HG02943 (cell line): ENCODE measurements around the gene MMP2.

Experiments
- ATAC-seq: cut with Tn5 transposase; IDR thresholded peaks from one replicate; pipeline ENCODE4 v1.9.1; 2021; ENCODE audit warnings: mild to moderate bottlenecking, low read depth, moderate library complexity; ENCODE audit not compliant: unreplicated experiment

MMP2 gene

DNA sequence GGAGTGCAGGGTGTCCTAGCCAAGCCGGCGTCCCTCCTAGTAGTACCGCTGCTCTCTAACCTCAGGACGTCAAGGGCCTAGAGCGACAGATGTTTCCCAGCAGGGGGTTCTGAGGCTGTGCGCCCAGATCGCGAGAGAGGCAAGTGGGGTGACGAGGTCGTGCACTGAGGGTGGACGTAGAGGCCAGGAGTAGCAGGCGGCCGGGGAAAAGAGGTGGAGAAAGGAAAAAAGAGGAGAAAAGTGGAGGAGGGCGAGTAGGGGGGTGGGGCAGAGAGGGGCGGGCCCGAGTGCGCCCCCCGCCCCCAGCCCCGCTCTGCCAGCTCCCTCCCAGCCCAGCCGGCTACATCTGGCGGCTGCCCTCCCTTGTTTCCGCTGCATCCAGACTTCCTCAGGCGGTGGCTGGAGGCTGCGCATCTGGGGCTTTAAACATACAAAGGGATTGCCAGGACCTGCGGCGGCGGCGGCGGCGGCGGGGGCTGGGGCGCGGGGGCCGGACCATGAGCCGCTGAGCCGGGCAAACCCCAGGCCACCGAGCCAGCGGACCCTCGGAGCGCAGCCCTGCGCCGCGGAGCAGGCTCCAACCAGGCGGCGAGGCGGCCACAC, at the start of gene MMP2:
Gene MMP2, plus strand, starts transcription at position 372 of the 603 bp plus-strand sequence. CDS start 282 bp downstream, outside the sequence.
- no peak for ATAC-seq

GRCh38 chr16:55433030-55433429, 46.0 kb upstream of the MMP2 start:
- ATAC-seq, result no peak

DNA sequence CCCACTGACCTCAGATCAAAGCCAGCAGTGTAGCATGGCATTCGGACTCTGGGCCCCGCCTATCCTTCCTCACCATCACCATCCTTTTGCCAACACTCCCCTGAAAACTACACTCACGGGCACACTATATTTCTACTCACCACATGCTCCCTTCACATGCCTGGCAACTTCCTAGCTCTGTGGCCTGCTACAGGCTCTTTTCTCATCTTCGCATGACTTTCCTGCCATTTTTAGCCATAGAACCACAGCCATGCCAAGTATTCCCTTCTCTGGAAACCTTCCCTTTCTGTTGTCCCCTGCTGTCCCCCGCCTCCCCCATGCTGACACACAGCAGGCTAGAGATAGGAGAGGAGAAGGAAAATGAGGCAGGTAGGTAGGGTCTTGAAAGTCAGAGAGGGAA, 45.5 kb upstream of the MMP2 start:
- ATAC-seq, result no peak

DNA sequence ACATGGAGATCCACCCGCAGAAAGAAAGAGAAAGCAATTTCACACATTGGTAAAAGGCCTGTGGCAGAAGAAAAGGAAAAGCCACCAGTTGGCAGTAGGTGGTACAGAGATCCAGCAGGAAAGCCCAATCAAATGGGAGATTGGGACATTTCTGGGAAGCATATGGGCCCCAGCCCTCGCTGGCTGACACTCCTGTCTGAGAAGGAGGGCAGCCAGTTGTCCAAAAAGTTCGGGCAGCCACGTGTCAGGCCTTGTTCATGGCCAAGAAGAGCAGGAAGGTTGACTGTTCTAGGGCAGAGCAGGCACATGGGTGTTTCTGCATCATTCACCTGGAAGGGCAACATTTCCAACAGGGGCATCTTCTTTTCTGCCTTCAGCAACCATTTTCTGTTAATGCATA, 45.0 kb upstream of the MMP2 start:
- ATAC-seq, result no peak

DNA sequence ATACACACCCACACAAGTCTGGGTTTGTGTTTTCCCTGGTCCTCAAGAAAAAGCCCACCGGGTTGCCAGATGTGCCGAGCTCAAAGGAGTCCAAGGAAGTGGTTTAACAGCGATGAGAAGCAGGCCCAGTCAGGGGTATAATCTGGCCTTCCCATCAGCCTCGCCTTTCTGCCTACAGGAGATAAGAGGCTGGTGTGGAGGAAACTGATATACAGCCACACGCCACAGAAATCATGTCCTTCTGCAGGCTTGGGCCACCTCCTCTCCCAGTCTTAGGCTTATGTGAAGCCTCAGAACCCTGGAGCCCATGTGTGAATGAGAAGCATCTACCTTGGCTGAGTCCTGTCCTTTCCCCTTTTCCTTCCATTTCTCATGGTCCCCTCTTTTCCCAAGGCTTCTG, 43.6 kb upstream of the MMP2 start:
- ATAC-seq, result no peak

GRCh38 chr16:55436587-55436986, 42.4 kb upstream of the MMP2 start:
- no peak for ATAC-seq

GRCh38 chr16:55437625-55438024, 41.4 kb upstream of the MMP2 start:
- no peak for ATAC-seq

GRCh38 chr16:55438281-55438680, 40.7 kb upstream of the MMP2 start:
- ATAC-seq, result no peak

GRCh38 chr16:55439101-55439690, 39.8 kb upstream of the MMP2 start:
- no peak for ATAC-seq

DNA sequence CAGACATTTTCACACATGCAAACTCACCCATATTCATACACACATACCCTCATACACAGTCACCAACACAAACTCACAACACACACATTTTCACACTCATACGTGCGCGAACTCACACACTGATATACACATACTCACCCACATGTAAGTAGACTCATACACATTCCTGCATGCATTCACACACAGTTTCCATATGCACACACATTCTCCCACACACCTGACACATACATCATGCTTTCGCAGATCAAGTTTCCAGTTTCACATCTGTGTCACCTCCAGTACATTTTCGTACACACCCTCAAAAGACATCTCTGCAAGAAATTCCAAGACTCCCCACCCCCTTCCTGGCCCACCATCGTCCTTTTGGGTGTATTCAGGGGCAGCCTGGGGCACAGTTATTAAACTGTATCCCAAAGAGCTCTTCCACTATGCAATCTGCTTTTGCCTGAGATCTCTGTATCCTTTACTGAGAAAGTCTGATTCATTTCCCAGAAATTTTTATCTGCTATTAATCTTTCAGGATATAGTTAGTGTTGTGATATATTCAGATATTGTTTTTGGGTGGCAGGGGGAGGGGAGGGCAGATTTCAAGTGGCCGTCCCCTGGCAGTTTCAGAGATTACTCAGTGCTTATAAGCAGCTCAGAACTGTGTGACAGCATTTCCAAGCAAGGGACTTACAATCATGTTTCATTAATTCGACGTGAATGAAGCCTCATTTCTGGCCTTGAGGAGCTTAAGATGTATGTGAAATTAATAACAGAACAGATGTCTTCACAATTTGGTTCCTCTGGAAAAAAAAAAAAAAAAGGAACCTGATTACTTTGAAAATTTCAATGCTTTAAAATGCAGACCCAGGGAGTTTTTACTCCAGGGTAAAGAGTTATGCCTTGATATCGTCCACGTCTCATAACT, 35.3 kb upstream of the MMP2 start:
- no peak for ATAC-seq

- ATAC-seq, result no peak
Measured at GRCh38 chr16:55444754-55445485, 34.1 kb upstream of the MMP2 start.

GRCh38 chr16:55447231-55447630, 31.8 kb upstream of the MMP2 start:
- ATAC-seq, result no peak

GRCh38 chr16:55452996-55453395, 26.0 kb upstream of the MMP2 start:
- ATAC-seq, result no peak

DNA sequence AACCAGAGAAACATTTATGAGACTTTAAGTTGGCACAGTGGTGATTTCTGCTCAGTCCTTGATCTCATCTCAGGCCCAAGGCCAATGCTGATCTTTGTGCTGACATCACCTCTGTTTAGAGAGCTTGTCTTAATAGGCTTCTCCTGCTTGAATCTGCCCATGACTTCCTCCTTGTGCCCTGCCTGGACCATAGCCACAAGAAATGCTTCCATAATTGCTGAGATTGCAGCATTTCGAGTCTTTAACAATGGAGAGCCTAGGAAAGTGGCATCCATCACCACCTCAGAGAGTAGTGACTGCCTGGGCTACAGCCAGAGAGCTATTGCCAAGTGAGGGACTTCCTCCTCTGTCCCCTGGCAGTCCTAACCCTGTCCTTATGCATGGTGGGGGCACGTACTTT, 25.1 kb upstream of the MMP2 start:
- no peak for ATAC-seq

DNA sequence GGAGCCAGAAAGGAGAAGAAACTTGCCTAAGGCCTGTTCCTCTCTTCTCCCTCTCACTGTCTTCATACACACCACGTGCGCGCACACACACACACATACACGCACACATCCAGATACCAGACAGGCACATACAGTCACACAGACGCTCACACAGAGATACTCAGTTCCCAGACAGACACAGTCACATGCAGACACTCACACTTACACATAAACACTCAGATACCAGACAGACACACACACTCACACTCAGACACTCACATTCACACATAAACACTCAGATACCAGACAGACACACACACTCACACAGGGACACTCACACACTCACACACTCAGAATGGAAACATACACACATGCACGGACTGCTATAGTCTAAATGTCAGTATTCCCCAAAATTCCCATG, 24.1 kb upstream of the MMP2 start:
- ATAC-seq, result no peak

DNA sequence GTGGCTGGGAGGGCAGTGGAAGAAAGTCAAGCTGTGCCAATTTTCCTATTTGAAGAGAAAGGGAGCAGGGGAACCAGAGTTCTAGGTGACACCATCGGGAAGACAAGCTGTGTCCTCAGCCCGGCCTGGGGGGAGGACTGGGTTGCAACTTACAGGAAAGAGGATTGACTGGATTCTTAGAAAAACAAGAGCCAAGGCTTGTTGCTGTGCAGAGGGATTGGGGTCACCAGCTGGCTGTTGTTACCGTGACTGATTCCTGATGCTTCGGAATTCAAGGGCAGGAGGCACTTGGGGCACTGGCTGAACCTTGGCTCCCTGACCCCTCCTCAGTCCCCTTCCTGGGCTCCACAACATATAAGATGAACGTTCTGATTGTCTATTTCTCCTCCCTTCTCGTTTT, 16.8 kb upstream of the MMP2 start:
- ATAC-seq, result no peak

DNA sequence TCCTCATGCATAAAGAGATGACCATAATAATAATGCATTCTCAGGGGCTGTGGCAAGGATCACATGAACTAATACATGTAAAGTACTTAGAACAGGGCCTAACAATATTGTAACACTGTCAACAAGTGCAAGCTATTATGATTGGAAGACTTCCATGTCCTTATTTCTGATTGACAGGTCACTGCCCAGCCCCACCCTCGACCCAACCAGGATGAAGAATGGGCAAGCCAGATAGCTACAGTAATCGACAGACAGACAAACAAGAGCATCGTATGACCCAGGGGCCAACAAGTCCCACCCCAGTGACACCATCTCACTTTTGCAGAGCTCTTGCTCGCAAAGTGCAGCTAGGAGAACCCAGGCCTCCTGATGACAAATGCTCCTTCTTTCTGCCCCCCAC, 14.6 kb upstream of the MMP2 start:
- no peak for ATAC-seq

GRCh38 chr16:55465077-55465896, 13.7 kb upstream of the MMP2 start:
- peak; percentile 91 for ATAC-seq

GRCh38 chr16:55466209-55466608, 12.8 kb upstream of the MMP2 start:
- no peak for ATAC-seq

DNA sequence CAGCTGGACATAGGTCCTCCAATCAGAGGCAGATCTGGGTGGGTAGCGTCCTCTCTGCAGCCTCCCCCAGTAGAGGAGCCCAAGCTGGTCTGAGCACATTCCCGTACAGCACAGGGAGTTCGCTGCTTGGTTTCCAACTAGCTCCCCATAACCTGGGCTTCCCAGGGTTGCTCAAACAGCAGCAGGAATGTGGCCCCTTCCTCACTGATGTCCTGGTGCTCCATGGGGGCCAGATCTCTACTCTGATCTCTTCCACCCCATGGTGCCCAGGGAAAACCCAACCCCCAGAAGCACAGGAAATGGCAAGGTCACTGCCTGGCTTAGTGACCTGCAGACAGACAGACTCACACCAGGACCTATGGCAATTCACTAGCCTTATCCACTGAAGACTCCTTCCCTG, 11.1 kb upstream of the MMP2 start:
- ATAC-seq, result no peak
